Measurements from ENCODE around the gene PEX11B. TPM values are rescaled to one million over a fixed set of nuclear protein-coding genes. Genes with fewer than 3 reads are reported as not detected.

PEX11B gene
- total RNA-seq, 4 donors from 2014 or later: 21.5 to 33.8 (median 27.1) TPM

DNA sequence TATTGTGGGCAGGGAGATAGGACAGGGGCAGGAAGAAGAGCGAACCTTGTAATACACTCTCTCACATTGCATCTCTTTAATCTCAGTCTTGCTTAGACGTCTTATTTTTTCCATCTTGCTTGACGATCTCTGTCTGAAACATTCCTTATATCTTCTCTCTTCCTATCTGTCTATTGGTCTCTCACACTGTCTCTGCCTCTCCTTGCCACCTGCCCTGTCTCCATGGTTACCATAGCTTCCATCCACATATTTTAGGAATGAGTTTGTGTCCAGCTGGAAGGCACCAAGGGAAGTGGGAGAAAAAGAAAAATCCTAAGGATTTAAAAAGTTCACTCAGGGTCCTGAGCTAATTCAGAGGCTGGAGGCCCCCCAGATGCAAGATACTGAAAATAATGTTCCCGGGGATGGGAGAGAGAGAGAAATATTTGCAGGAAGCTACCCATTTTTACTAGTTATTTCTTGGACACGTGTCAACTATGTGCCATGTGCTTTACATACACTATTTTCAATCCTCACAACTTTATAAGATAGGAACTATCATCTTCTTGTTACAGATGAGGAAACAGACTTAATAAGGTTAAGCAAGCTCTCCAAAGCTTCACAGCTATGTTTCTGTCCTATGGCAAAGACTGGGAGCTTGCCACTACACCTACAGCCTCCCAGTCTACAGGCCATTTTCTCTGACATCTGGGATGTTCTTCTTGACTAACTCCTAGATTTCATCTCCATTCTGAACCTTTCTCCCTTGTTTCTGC, 44.9 kb upstream of the PEX11B start:
- H3K9me3 ChIP-seq: peaks cover 0 to 4% (median 0%) of the 10 kb centered on the region in 4 donors
- H3K27ac ChIP-seq: peak overlapping the region; percentile 71 to 98 (median 85)
- H3K4me3 ChIP-seq: peak overlapping the region; percentile 39 to 71 (median 64)
- DNase-seq: no peak
- H3K36me3 ChIP-seq: no peaks in the 10 kb centered on the region
- TF ChIP-seq CTCF (IDR thresholded peaks at IDR 0.05) (no peak), POLR2A (IDR thresholded peaks at IDR 0.05) (no peak)
- H3K27me3 ChIP-seq: no peaks in the 10 kb centered on the region
- H3K4me1 ChIP-seq: peaks cover 8 to 49% (median 11%) of the 10 kb centered on the region in 4 donors

DNA sequence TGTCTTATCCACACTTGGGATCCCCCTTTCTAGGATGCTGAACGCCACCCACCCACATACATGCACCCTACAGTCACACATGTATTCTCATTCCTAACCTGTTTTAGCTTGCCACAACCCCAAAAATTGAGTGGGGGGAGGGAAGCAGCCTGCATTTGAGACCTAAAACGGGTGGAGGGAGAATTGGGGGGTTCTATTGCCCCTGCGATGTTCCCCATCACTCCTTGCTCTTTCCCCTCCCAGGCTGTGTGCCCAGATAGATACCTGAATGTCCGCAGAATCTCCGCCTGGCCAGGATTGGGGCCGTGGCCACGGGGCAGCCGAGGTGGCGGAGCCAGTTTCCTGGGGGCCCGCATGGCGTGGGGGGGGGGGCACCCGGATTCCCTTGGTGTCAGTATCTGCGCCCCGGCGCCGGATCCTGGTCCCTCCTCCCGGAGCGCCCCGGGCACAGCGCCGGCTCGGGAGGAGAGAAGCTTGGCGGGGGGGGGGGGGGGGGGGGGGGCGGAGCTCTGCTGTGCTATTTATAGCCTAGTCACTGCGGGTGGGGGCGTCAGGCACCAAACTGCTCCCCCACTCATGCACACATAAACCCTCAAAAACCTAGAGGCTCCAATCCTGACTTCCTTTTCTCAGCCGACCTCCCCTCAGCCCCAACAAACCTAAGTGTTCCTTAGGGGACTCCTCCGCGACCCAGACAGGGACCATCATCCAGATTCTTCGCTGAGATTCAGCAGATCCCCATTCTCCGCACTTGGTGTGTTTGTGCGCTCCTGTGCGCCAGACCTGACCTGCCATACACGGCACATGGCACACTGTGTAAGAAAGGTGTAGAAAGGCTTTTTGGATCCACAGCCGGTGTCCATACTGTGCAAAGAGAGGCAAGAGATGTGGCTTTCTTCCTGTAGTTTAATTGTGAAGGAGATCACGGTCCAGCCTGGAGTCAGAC, 43.9 kb upstream of the PEX11B start:
- peaks cover 8 to 54% (median 11%) of the 10 kb centered on the region in 4 donors for H3K4me1 ChIP-seq
- TF ChIP-seq CTCF (IDR thresholded peaks at IDR 0.05) (no peak), POLR2A (IDR thresholded peaks at IDR 0.05) (no peak)

GRCh38 chr1:145961425-145962156, 43.1 kb upstream of the PEX11B start:
- no peaks in the 10 kb centered on the region for H3K36me3 ChIP-seq
- peaks cover 8 to 54% (median 11%) of the 10 kb centered on the region in 4 donors for H3K4me1 ChIP-seq
- H3K4me3 ChIP-seq: peak overlapping the region; percentile 59 to 71 (median 66)
- H3K27ac ChIP-seq: peak overlapping the region; percentile 71 to 98 (median 85)
- DNase-seq: peak; percentile 58 to 81 (median 80)
- H3K9me3 ChIP-seq: peaks cover 0 to 4% (median 0%) of the 10 kb centered on the region in 4 donors
- H3K27me3 ChIP-seq: no peaks in the 10 kb centered on the region
- no peak for TF ChIP-seq CTCF (IDR thresholded peaks at IDR 0.05)
- no peak for TF ChIP-seq POLR2A (IDR thresholded peaks at IDR 0.05)

More for the DNA sequence above, 43.9 kb upstream of the PEX11B start:
- H3K36me3 ChIP-seq: no peaks in the 10 kb centered on the region
- peak overlapping the region; percentile 71 to 98 (median 85) for H3K27ac ChIP-seq
- H3K27me3 ChIP-seq: no peaks in the 10 kb centered on the region
- peaks cover 0 to 4% (median 0%) of the 10 kb centered on the region in 4 donors for H3K9me3 ChIP-seq
- H3K4me3 ChIP-seq: peak overlapping the region; percentile 59 to 71 (median 66)
- peak; percentile 57 to 71 (median 67) for DNase-seq

DNA sequence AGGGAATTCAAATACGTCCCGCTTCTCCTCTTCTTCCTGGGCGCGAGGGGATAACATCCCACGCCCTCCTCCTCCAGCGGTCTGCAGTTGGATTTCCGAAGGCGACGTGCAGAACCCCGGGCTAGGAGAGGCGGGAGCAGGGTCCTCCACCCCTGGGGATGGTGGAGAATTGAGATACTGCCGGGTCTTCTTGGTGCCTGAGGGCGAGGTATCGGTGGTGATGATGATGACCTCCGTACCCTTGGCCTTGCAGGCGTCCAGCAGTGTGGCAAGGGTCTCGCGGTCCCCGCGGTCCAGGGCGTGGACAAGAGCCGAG, 42.5 kb upstream of the PEX11B start:
- Histone ChIP-seq H3K27me3 (no peaks in the 10 kb centered on the region), H3K36me3 (no peaks in the 10 kb centered on the region), H3K4me3 (peak overlapping the region; percentile 59 to 71 (median 66)), H3K9me3 (peaks cover 0 to 4% (median 0%) of the 10 kb centered on the region in 4 donors), H3K27ac (peak overlapping the region; percentile 71 to 98 (median 85)), H3K4me1 (peaks cover 8 to 55% (median 12%) of the 10 kb centered on the region in 4 donors)
- no peak for DNase-seq
- TF ChIP-seq CTCF (IDR thresholded peaks at IDR 0.05) (no peak), POLR2A (IDR thresholded peaks at IDR 0.05) (no peak)

Data from Peyer's patch (tissue), 4 donors.